OCI-LY7 (cell line): Measurements from ENCODE around the gene SEMA3E. TPM values are rescaled to one million over a fixed set of nuclear protein-coding genes. Genes with fewer than 3 reads are reported as not detected.

ENCODE experiments used
- BruUV-seq: library from RNA; stranded (reverse); fragments of 400-500 nt; replicated peaks from 2 replicates; lab custom pipeline; 2021; lab: Mats Ljungman, UMichigan
- CTCF ChIA-PET: fragments of 300-600 bp; sonication (Branson Sonifier 250); formaldehyde crosslinking; loops from one replicate; lab custom pipeline; 2022; ENCODE audit warnings: antibody characterized with exemption; ENCODE audit not compliant: unreplicated experiment; lab: Charles Lee
- POLR2A ChIA-PET: fragments of 300-600 bp; sonication (Branson Sonifier 250); formaldehyde crosslinking; loops from one replicate; lab custom pipeline; 2022; ENCODE audit warnings: antibody characterized with exemption; lab: Charles Lee
- DNase-seq: peaks from one replicate; pipeline ENCODE4 v3.0.0-alpha.2; 2015; ENCODE audit warnings: low spot score
- H2AFZ ChIP-seq: fragments of 200-600 bp; sonication (generic), shearing (Covaris generic); 2 replicates; pipeline ENCODE4 v1.6.1; 2014; ENCODE audit warnings: mild to moderate bottlenecking, antibody characterized with exemption, low read length, moderate library complexity
- H3K27ac ChIP-seq: fragments of 200-600 bp; sonication (generic); 2 replicates; pipeline ENCODE4 v1.5.1; 2014; ENCODE audit warnings: mixed run types, low read depth, mild to moderate bottlenecking, moderate library complexity, low read length, inconsistent platforms; ENCODE audit not compliant: poor library complexity, severe bottlenecking
- H3K36me3 ChIP-seq: fragments of 200-600 bp; sonication (generic); 2 replicates; pipeline ENCODE4 v1.6.1; 2014; ENCODE audit warnings: mild to moderate bottlenecking, antibody characterized with exemption, low read length, moderate library complexity, mixed read lengths; ENCODE audit not compliant: insufficient read depth
- H3K4me1 ChIP-seq: fragments of 200-600 bp; sonication (generic); 2 replicates; pipeline ENCODE4 v1.5.1; 2014; ENCODE audit warnings: mild to moderate bottlenecking, low read length; ENCODE audit not compliant: insufficient read depth, poor library complexity, severe bottlenecking
- H3K4me2 ChIP-seq: fragments of 200-600 bp; sonication (generic); 2 replicates; pipeline ENCODE4 v1.6.1; 2014; ENCODE audit warnings: mild to moderate bottlenecking, low read length
- H3K4me3 ChIP-seq: fragments of 200-600 bp; sonication (generic); 2 replicates; pipeline ENCODE4 v1.5.1; 2014; ENCODE audit warnings: mild to moderate bottlenecking, low read depth, low read length; ENCODE audit not compliant: poor library complexity, severe bottlenecking
- H3K79me2 ChIP-seq: fragments of 200-600 bp; sonication (generic); 2 replicates; pipeline ENCODE4 v1.6.1; 2016; ENCODE audit warnings: low read depth, mild to moderate bottlenecking, low read length, moderate library complexity, mixed read lengths; ENCODE audit not compliant: insufficient read depth
- H3K9me2 ChIP-seq: fragments of 200-600 bp; sonication (generic); 2 replicates; pipeline ENCODE4 v1.6.1; 2016; ENCODE audit warnings: mild to moderate bottlenecking, low read length, mixed read lengths; ENCODE audit not compliant: insufficient read depth
- H3K9me3 ChIP-seq: fragments of 200-600 bp; sonication (generic); 2 replicates; pipeline ENCODE4 v1.6.1; 2014; ENCODE audit warnings: mild to moderate bottlenecking, mixed run types, low read length, mixed read lengths
- H4K20me1 ChIP-seq: fragments of 200-600 bp; sonication (generic); 2 replicates; pipeline ENCODE4 v1.6.1; 2014; ENCODE audit warnings: mild to moderate bottlenecking, antibody characterized with exemption, low read length, moderate library complexity, mixed read lengths; ENCODE audit not compliant: insufficient read depth
- CTCF ChIP-seq: fragments of 200-600 bp; sonication (generic); conservative IDR thresholded peaks from 2 replicates; pipeline ENCODE4 v1.5.1; 2014; ENCODE audit warnings: mild to moderate bottlenecking, antibody characterized with exemption, low read length, moderate library complexity, mixed read lengths
- EZH2phosphoT487 ChIP-seq: fragments of 200-600 bp; sonication (generic); IDR thresholded peaks from 2 replicates; pipeline ENCODE4 v1.6.1; 2018; ENCODE audit warnings: low read depth, borderline replicate concordance, mild to moderate bottlenecking, mixed run types, antibody characterized with exemption, low read length, moderate library complexity, mixed read lengths
- intact Hi-C: fragments of 100-400 bp; cut with micrococcal nuclease; formaldehyde crosslinking; loops from one replicate; pipeline ENCODE4 v1.10.0; 2022; ENCODE audit not compliant: unreplicated experiment
- total RNA-seq, 2 experiments: library from RNA; depleted of rRNA in 1 of 2; stranded (reverse); fragments of >200 nt in 1 of 2; shearing (Covaris generic) in 1 of 2; gene quantifications; 2 replicates each; pipeline ENCODE4 v1.2.3, GENCODE V29; 2014 to 2022

SEMA3E gene
- total RNA-seq, 2 experiments from 2014 or later, result 0.06 TPM; not detected in 1

- H3K36me3 ChIP-seq, result no peaks in the 10 kb centered on the region
- CTCF ChIA-PET, result no interaction called here
- no peaks in the 10 kb centered on the region for H3K9me3 ChIP-seq
- no peak overlapping the region for H3K4me2 ChIP-seq
- intact Hi-C loops, result no loop called here
- no peak for DNase-seq
- no peak overlapping the region for H3K4me3 ChIP-seq
- no peak overlapping the region for H3K27ac ChIP-seq
- POLR2A ChIA-PET, result interaction anchor here (0.6 to 1.2 kb wide), 2 partner anchors 17 to 448 kb away, joined by 3 read pairs; no protein-coding TSS in a partner anchor
- TF ChIP-seq EZH2phosphoT487 (no peak), CTCF (no peak)
- no peak overlapping the region for H2AFZ ChIP-seq
- no peaks in the 10 kb centered on the region for H3K79me2 ChIP-seq
- H3K4me1 ChIP-seq, result no peaks in the 10 kb centered on the region
- BruUV-seq, result no TSS peak
- H4K20me1 ChIP-seq, result no peaks in the 10 kb centered on the region
- H3K9me2 ChIP-seq, result no peaks in the 10 kb centered on the region
Measured at GRCh38 chr7:83469491-83469890, 179.4 kb downstream of the SEMA3E start.

GRCh38 chr7:83469076-83469475 lies 179.9 kb downstream of the SEMA3E start:
- no peaks in the 10 kb centered on the region for H4K20me1 ChIP-seq
- no peaks in the 10 kb centered on the region for H3K9me3 ChIP-seq
- no peak for DNase-seq
- H2AFZ ChIP-seq, result no peak overlapping the region
- ChIA-PET CTCF (no interaction called here), POLR2A (interaction anchor here (0.6 to 1.2 kb wide), 2 partner anchors 17 to 448 kb away, joined by 3 read pairs; no protein-coding TSS in a partner anchor)
- no peak overlapping the region for H3K27ac ChIP-seq
- H3K36me3 ChIP-seq, result no peaks in the 10 kb centered on the region
- intact Hi-C loops, result no loop called here
- TF ChIP-seq CTCF (no peak), EZH2phosphoT487 (no peak)
- no peak overlapping the region for H3K4me2 ChIP-seq
- no TSS peak for BruUV-seq
- no peaks in the 10 kb centered on the region for H3K9me2 ChIP-seq
- H3K79me2 ChIP-seq, result no peaks in the 10 kb centered on the region
- no peaks in the 10 kb centered on the region for H3K4me1 ChIP-seq
- no peak overlapping the region for H3K4me3 ChIP-seq

GRCh38 chr7:83468251-83468739 lies 180.6 kb downstream of the SEMA3E start:
- Histone ChIP-seq H4K20me1 (no peaks in the 10 kb centered on the region), H3K9me2 (no peaks in the 10 kb centered on the region), H3K9me3 (no peaks in the 10 kb centered on the region), H3K27ac (no peak overlapping the region), H3K79me2 (no peaks in the 10 kb centered on the region), H2AFZ (no peak overlapping the region), H3K4me3 (no peak overlapping the region), H3K4me1 (no peaks in the 10 kb centered on the region), H3K36me3 (no peaks in the 10 kb centered on the region), H3K4me2 (no peak overlapping the region)
- DNase-seq, result no peak
- intact Hi-C loops, result no loop called here
- CTCF ChIA-PET, result no interaction called here
- TF ChIP-seq CTCF, result no peak
- no peak for TF ChIP-seq EZH2phosphoT487
- no TSS peak for BruUV-seq
- POLR2A ChIA-PET, result interaction anchor here (1.1 to 1.5 kb wide), 2 partner anchors 12 to 29 kb away, joined by 3 to 8 read pairs; no protein-coding TSS in a partner anchor
